Measurements from ENCODE around the gene BCOR.

The BCOR gene

GRCh38 chrX:40015693-40016092, 82.1 kb downstream of the BCOR start:
- peaks cover 21% of the 10 kb centered on the region for H3K4me1 ChIP-seq (ENCODE audit: control insufficient read depth, insufficient read depth, low read length)
- H3K9ac ChIP-seq (ENCODE audit: low read depth, low read length) = no peak overlapping the region
- H3K27me3 ChIP-seq (ENCODE audit: control insufficient read depth, insufficient read depth, low read length) = peaks cover 48% of the 10 kb centered on the region
- no peaks in the 10 kb centered on the region for H3K36me3 ChIP-seq (ENCODE audit: control insufficient read depth, insufficient read depth, low read length)
- peaks cover 5% of the 10 kb centered on the region; the same call in 1 of the 2 replicates for H3K9me3 ChIP-seq (ENCODE audit: control insufficient read depth, insufficient read depth, low read length)
- no peak overlapping the region for H3K27ac ChIP-seq (ENCODE audit: low read depth, low read length)
- H3K4me3 ChIP-seq (ENCODE audit: low read depth, low read length) = peak overlapping the region; percentile 56; the same call in 1 of the 2 replicates

GRCh38 chrX:40013266-40014195, 84.2 kb downstream of the BCOR start:
- H3K4me3 ChIP-seq (ENCODE audit: low read depth, low read length) = peak overlapping the region; percentile 59
- peak overlapping the region; percentile 5 for H3K27ac ChIP-seq (ENCODE audit: low read depth, low read length)
- no peaks in the 10 kb centered on the region for H3K36me3 ChIP-seq (ENCODE audit: control insufficient read depth, insufficient read depth, low read length)
- H3K9ac ChIP-seq (ENCODE audit: low read depth, low read length) = no peak overlapping the region
- H3K4me1 ChIP-seq (ENCODE audit: control insufficient read depth, insufficient read depth, low read length) = peaks cover 32% of the 10 kb centered on the region
- H3K9me3 ChIP-seq (ENCODE audit: control insufficient read depth, insufficient read depth, low read length) = peaks cover 5% of the 10 kb centered on the region; the same call in 1 of the 2 replicates
- H3K27me3 ChIP-seq (ENCODE audit: control insufficient read depth, insufficient read depth, low read length) = peaks cover 70% of the 10 kb centered on the region

- no peak overlapping the region for H3K27ac ChIP-seq (ENCODE audit: low read depth, low read length)
- peak overlapping the region; percentile 59; the same call in 1 of the 2 replicates for H3K4me3 ChIP-seq (ENCODE audit: low read depth, low read length)
- peaks cover 37% of the 10 kb centered on the region for H3K4me1 ChIP-seq (ENCODE audit: control insufficient read depth, insufficient read depth, low read length)
- H3K27me3 ChIP-seq (ENCODE audit: control insufficient read depth, insufficient read depth, low read length) = peaks cover 77% of the 10 kb centered on the region
- peaks cover 5% of the 10 kb centered on the region; the same call in 1 of the 2 replicates for H3K9me3 ChIP-seq (ENCODE audit: control insufficient read depth, insufficient read depth, low read length)
- H3K9ac ChIP-seq (ENCODE audit: low read depth, low read length) = no peak overlapping the region
- H3K36me3 ChIP-seq (ENCODE audit: control insufficient read depth, insufficient read depth, low read length) = no peaks in the 10 kb centered on the region
Observed at GRCh38 chrX:40012868-40013265, 84.9 kb downstream of the BCOR start.

- H3K27ac ChIP-seq (ENCODE audit: low read depth, low read length) = no peak overlapping the region
- peaks cover 42% of the 10 kb centered on the region for H3K4me1 ChIP-seq (ENCODE audit: control insufficient read depth, insufficient read depth, low read length)
- no peaks in the 10 kb centered on the region for H3K36me3 ChIP-seq (ENCODE audit: control insufficient read depth, insufficient read depth, low read length)
- peak overlapping the region; percentile 59; the same call in 1 of the 2 replicates for H3K4me3 ChIP-seq (ENCODE audit: low read depth, low read length)
- H3K9me3 ChIP-seq (ENCODE audit: control insufficient read depth, insufficient read depth, low read length) = peaks cover 5% of the 10 kb centered on the region; the same call in 1 of the 2 replicates
- no peak overlapping the region for H3K9ac ChIP-seq (ENCODE audit: low read depth, low read length)
- H3K27me3 ChIP-seq (ENCODE audit: control insufficient read depth, insufficient read depth, low read length) = peaks cover 83% of the 10 kb centered on the region
Observed at GRCh38 chrX:40012039-40012867, 85.5 kb downstream of the BCOR start.

- Histone ChIP-seq H3K4me3 (ENCODE audit: low read depth, low read length) (no peak overlapping the region), H3K27me3 (ENCODE audit: control insufficient read depth, insufficient read depth, low read length) (peaks cover 88% of the 10 kb centered on the region), H3K4me1 (ENCODE audit: control insufficient read depth, insufficient read depth, low read length) (peaks cover 49% of the 10 kb centered on the region)
Observed at GRCh38 chrX:40011322-40012038, 86.3 kb downstream of the BCOR start.

GRCh38 chrX:40010550-40011321, 87.0 kb downstream of the BCOR start:
- no peak overlapping the region for H3K4me3 ChIP-seq (ENCODE audit: low read depth, low read length)
- no peak overlapping the region for H3K27ac ChIP-seq (ENCODE audit: low read depth, low read length)
- H3K36me3 ChIP-seq (ENCODE audit: control insufficient read depth, insufficient read depth, low read length) = no peaks in the 10 kb centered on the region
- H3K9me3 ChIP-seq (ENCODE audit: control insufficient read depth, insufficient read depth, low read length) = peaks cover 5% of the 10 kb centered on the region; the same call in 1 of the 2 replicates
- H3K27me3 ChIP-seq (ENCODE audit: control insufficient read depth, insufficient read depth, low read length) = peaks cover 88% of the 10 kb centered on the region
- no peak overlapping the region for H3K9ac ChIP-seq (ENCODE audit: low read depth, low read length)
- peaks cover 50% of the 10 kb centered on the region for H3K4me1 ChIP-seq (ENCODE audit: control insufficient read depth, insufficient read depth, low read length)

More at GRCh38 chrX:40011322-40012038, 86.3 kb downstream of the BCOR start:
- H3K27ac ChIP-seq (ENCODE audit: low read depth, low read length) = no peak overlapping the region
- peaks cover 5% of the 10 kb centered on the region; the same call in 1 of the 2 replicates for H3K9me3 ChIP-seq (ENCODE audit: control insufficient read depth, insufficient read depth, low read length)
- no peaks in the 10 kb centered on the region for H3K36me3 ChIP-seq (ENCODE audit: control insufficient read depth, insufficient read depth, low read length)
- no peak overlapping the region for H3K9ac ChIP-seq (ENCODE audit: low read depth, low read length)

GRCh38 chrX:40009890-40010289, 87.9 kb downstream of the BCOR start:
- Histone ChIP-seq H3K27ac (ENCODE audit: low read depth, low read length) (no peak overlapping the region), H3K9me3 (ENCODE audit: control insufficient read depth, insufficient read depth, low read length) (peaks cover 5% of the 10 kb centered on the region; the same call in 1 of the 2 replicates), H3K9ac (ENCODE audit: low read depth, low read length) (no peak overlapping the region), H3K4me1 (ENCODE audit: control insufficient read depth, insufficient read depth, low read length) (peaks cover 49% of the 10 kb centered on the region), H3K4me3 (ENCODE audit: low read depth, low read length) (peak overlapping the region; percentile 62), H3K27me3 (ENCODE audit: control insufficient read depth, insufficient read depth, low read length) (peaks cover 90% of the 10 kb centered on the region), H3K36me3 (ENCODE audit: control insufficient read depth, insufficient read depth, low read length) (no peaks in the 10 kb centered on the region)

- Histone ChIP-seq H3K9ac (ENCODE audit: low read depth, low read length) (no peak overlapping the region; the same call in 1 of the 2 replicates), H3K4me3 (ENCODE audit: low read depth, low read length) (peak overlapping the region; percentile 62), H3K9me3 (ENCODE audit: control insufficient read depth, insufficient read depth, low read length) (peaks cover 5% of the 10 kb centered on the region; the same call in 1 of the 2 replicates), H3K36me3 (ENCODE audit: control insufficient read depth, insufficient read depth, low read length) (no peaks in the 10 kb centered on the region), H3K27ac (ENCODE audit: low read depth, low read length) (no peak overlapping the region), H3K4me1 (ENCODE audit: control insufficient read depth, insufficient read depth, low read length) (peaks cover 54% of the 10 kb centered on the region), H3K27me3 (ENCODE audit: control insufficient read depth, insufficient read depth, low read length) (peaks cover 94% of the 10 kb centered on the region)
Observed at GRCh38 chrX:40009462-40009851, 88.3 kb downstream of the BCOR start.

- H3K27ac ChIP-seq (ENCODE audit: low read depth, low read length) = no peak overlapping the region
- peaks cover 59% of the 10 kb centered on the region for H3K4me1 ChIP-seq (ENCODE audit: control insufficient read depth, insufficient read depth, low read length)
- peaks cover 99% of the 10 kb centered on the region for H3K27me3 ChIP-seq (ENCODE audit: control insufficient read depth, insufficient read depth, low read length)
- H3K4me3 ChIP-seq (ENCODE audit: low read depth, low read length) = peak overlapping the region; percentile 62; the same call in 1 of the 2 replicates
- no peaks in the 10 kb centered on the region for H3K36me3 ChIP-seq (ENCODE audit: control insufficient read depth, insufficient read depth, low read length)
- H3K9me3 ChIP-seq (ENCODE audit: control insufficient read depth, insufficient read depth, low read length) = peaks cover 5% of the 10 kb centered on the region; the same call in 1 of the 2 replicates
- H3K9ac ChIP-seq (ENCODE audit: low read depth, low read length) = no peak overlapping the region
Observed at GRCh38 chrX:40008791-40009461, 88.8 kb downstream of the BCOR start.
